HG02571 (cell line): ENCODE results near the gene BRPF3.

Source experiments
- ATAC-seq: cut with Tn5 transposase; IDR thresholded peaks from one replicate; pipeline ENCODE4 v1.9.1; 2021; ENCODE audit warnings: mild to moderate bottlenecking, moderate library complexity; ENCODE audit not compliant: unreplicated experiment

Gene BRPF3

DNA sequence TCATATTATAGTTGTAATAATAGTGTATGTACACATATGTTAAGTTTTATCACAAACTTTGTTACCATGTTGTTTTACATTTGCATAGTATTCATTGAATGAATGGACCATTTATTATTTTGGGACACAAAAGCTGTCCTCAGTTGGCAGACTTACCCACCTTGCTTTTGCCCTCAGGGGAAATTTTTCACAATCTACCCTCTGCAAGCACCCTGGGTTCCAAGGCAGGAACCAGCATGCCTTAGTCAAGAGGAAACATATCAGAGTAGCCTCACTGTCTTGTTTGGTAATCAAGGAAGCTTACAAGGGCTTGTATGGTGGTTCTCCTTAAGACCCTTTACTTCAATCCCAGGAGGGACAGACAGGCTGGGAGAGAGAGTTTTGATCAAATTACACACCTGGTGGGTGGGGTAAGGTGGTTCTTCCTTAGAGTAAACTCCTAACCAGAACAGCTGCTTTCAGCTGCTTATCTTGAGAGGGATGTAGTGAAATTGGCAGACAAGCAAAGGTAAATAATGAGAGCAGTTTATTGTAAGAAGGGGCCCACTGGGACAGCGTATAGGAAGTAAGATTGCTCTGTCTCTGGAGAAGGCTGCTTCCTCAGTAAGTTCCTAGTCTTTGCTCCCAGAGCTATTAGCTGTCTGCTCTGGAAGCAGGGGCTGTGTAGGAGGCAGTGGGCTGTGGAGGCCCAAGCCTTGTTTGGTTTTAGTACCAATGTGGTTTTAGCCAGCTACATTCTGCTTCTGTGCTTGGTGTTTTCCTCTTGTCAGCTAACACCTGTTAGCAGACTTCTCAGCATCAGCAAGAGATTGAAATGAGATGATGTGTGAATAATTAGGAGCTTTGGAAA lies 31.1 kb downstream of the BRPF3 start:
- ATAC-seq = no peak

DNA sequence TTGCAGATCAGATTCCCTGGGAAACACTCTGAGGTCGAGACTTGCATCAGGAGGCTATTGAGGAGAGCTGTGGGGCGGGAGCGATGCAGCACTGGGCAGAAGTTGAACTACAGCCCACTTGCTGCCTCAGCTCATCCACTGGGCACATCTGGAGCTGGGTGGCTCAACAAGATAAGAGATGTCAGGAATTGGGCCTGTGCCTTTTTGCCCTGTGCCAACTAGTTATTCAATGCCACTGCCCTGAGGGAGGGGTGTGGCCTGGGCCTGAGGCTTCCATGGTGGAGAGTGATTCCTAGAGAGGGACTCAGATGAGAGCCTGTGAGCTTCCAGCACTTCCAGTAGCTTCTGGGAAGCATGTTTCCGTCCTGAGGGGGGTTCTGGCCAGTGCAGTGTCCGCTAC lies 32.7 kb downstream of the BRPF3 start:
- no peak for ATAC-seq

DNA sequence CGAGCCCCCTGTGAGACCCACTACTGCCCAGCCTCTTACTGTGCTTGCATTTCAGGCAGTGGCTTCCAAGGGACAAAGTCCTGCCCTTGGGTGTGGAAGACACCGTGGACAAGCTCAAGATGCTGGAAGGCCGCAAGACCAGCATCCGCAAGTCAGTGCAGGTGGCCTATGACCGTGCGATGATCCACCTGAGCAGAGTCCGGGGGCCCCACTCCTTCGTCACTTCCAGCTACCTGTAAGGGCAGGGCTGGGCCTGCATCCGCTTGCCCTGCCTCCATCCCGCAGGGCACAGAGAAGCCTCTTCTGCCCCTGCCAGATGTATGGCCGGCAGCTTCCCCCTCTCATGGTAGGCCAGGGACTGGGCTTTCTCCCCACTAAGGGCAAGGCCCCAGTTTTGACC lies 33.8 kb downstream of the BRPF3 start:
- no peak for ATAC-seq

DNA sequence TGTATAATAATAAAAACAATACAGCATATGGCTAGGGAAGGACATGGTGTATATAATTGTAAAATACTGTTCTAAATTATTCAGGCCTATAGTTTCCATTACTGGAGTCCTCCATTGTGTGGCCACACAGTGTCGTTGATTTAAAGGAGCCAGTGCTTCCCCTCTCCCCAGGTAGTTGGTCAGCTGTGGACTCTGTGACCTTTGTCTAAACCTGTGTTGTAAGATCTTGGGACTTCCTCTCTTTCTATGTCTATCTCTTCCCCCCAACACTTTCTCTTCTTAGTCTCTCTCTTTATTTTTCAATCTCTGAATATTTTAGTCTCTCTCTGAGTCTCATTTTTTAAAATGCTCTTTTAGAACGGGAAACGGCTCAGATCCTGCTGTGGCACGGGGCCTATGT lies 35.6 kb downstream of the BRPF3 start:
- no peak for ATAC-seq

DNA sequence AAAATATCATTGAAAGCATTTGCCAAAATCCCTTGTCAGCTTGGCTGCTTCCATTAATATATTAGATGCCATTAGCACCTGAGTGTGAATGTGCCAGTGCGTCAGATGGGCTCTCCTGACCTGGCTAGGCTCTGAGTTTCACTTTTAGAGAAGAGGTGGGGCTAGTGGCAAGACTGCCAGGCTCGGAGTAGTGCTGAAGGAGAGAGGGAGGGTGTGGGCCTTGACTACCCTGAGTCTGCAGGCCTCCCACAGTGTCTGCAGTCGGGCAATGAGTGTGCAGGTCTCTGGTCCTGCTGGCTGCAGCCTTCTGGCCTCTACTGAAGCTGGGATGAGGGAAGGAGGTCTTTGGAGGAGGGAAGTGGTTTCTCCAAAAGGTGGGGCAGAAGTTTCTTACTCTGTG lies 38.8 kb downstream of the BRPF3 start:
- no peak for ATAC-seq

DNA sequence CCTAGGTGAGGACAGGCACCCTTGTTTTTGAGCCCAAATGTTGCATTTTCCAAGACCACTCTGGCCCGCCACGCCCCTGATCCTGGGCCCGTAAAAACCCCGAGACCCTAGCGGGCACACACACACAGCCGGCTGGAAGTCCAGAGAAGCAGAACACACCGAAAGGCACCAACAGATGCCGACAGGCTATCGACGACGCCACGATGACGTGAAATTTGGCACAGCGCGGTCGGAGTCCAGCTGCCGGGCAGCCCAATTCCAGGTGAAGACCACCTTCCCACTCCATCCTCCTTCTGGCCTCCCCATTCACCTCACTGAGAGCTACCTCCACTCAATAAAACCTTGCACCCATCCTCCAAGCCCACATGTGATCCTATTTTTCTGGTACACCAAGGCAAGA lies 39.3 kb downstream of the BRPF3 start:
- no peak for ATAC-seq

DNA sequence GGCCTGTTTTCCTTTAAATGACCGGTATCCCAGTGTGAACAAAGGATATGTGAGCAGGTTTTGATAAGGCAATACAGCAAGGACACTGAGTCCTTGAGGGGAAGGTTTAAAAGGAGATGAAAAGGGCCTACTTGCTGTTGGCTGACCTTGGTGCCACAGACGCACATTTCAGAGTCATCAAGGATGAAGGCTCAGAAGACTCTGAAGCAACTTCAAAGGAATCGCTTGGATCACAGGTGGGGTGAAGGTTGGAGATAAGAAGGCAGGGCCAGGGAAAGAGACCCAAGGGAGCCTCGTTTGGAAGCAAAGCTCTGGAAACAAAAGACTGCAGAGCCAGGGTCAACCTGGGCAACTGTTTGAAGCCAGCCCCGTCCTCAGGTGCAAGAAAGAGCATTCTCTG lies 43.2 kb downstream of the BRPF3 start:
- ATAC-seq = no peak

DNA sequence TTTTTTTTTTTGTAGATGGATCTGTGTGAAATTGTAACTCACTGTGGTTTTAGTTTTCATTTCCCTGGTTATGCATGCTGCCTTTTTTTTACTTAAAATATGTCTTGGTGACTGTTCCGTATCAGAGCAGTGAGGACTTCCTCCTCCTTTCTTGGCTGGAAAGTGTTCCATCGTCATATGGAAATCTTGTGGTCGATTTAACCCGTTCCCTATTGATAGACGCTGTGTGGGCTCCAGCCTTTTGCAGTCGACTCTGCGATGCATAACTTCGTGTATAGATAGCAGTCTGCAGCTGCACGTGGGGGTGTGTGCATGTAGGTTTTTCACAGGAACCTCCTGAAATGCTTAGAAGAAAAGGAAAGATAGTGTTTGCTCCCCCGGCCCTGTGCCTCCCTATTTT lies 45.2 kb downstream of the BRPF3 start:
- ATAC-seq = no peak

DNA sequence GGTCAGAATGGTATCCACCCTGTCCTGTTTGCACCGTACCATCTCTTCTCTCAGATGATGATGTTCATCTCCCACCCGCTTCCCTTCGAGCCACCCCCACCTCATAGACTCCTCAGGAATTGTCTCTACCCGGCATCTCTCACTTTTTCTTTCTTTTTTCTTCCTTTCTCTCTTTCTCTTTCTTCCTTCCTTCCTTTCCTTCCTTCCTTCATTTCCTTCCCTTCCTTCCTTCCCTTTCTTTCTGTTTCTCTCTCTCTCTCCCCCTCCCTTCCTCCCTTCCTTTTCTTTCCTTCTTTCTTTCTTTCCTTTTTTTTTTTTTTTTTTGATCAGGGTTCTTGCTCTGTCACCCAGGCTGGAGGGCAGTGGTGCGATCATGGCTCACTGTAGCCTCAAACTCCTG lies 45.6 kb downstream of the BRPF3 start:
- no peak for ATAC-seq

DNA sequence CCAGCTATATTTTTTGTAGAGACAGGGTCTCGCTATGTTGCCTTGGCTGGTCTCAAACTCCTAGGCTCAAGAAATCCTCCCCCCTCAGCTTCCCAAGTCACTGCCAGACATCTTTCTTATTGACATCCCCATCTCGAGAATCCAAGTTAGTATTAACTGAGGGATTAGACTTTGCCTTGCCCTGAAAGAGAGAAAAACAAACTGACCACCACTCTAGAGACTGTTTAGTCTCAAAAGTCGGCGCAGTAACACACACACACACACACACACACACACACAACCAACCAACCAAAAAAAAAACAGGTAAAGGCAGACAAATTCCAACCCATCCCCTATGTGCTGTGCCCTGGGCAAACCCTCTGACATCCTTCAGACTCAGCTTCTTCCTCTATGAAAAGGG lies 46.1 kb downstream of the BRPF3 start:
- no peak for ATAC-seq

DNA sequence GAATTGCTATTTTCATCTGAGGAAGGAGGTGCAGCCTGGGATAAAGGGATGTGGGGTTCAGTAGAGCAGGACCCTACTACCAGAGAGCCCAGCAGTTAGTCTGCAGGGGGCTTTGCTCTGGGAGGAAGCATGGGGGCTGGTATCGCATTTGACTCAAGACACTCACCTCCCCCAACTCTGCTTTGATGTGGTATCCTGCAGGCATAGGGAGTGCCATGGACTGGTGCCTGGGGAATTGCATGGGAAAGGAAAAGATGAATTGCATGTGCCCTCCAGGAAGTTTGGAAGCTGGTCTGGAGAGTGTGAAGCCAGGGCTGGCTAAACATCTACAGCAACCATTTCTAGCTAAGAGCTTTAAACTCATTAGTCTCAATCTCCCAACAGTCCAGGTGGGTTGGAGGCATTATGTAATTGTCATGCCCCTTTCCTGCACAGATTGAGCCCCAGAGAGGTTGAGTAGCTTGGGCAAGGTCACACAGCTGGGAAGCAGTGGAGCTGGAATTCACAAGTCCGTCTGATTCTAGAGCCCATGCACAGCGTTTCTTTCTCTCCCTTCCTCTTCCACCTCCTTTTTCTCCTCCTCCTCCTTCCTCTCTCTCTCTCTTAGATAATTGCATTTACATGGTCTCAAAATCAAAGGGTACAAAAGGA lies 47.1 kb downstream of the BRPF3 start:
- ATAC-seq = no peak

DNA sequence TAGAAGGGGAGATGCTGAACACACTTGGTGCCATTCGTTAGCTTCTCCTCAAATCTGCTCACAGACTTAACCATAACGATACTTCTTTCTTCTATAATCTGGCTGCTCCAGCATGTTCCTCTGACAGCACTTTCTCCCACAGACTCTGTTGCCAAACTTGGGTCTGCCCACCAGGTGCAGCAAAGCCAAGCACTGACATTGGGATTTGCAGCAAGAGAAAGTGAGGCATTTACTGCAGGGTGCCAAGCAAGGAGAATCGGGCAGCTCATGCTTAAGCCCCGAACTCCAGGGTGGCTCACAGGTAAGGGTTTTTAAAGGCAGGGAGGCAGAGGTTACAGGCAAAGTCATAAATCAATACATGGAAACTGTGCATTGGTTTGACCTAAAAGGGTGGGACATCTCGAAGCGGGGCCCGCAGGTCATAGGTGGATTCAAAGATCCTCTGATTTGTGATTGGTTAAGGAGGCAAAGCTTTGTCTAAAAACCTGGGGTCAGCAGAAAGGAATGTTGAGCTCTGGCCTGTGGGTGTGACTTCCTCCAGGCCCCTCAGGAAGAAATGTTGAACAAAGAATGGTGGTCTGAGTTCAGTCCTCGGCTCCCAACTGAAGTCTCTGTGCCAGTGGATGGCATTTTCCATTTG lies 48.2 kb downstream of the BRPF3 start:
- ATAC-seq = no peak

DNA sequence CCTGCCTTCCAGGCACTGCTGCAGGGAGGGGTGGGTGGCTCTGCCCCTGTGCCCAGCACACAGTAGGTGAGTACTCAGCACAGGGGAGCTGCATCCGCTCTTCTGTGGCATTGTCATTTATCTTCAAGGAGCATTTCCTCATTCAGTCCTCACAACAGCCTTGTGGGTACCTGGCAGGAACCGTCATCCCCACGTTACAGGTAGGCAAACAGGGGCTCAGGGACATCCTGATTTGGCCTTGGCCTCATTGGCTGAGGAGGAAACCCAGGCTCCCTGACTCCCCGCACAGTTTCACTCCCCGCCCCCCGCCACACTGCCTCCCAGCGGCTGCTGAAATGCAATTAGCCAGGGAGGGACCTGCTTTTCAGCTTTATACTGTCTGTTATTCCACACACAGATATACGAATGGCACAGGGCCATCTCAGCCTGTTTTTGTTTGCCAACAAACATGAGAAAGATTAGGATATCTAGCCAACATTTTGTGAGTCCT lies 49.1 kb downstream of the BRPF3 start:
- no peak for ATAC-seq

DNA sequence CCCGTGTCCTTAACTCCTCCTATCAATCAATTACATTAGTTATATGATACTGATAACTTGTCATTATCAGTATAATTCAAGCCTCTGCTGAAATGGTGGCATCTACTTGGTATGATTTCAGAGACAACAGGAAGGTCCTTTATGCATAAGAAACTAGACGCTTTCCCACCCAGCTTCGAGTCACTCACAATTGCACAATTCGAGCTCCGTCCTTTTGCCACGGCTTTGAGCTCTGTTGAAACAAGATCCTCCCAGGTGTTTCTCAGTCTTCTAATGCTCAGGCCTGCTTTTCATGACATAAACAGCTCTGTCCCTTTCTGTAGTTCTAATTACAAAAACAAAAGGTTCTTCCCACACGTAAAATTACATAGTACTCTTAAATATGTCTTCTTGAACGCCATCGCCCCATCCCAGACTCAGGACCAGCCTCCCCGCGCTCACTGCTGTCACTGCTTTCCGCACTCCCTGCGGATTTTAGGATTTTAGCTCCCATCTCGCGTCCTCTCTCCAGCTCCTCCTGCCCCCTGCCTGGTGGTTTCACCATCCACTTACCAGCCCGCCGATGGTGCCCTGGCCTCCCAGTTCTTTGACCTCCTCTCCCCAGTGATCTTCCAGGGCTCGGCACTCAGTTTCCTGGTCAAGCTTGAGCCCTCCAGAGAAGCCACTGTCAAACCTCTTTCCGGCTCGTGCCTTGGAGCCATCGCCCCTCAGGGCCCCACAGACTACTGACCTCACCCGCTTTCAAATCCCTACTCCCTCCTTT lies 50.1 kb downstream of the BRPF3 start:
- ATAC-seq = no peak

DNA sequence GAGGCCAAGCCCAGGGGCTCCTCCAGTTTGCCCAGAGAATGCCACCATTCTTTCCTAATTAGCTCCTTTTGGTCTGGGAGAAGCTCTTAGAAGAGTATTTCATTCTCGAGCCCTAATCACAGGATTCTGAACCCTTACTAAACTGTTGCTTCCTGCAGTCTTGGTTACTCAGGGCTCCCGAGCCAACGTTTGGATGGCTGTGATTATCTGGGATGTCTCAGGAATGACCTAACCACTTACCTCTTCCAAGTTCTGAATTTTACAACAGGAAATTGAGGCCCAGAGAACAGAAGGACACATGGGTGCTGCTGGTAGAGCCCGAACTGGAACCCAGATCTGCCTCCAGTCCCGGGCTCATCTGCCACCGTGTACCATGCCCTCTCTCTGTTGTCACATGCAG lies 51.1 kb downstream of the BRPF3 start:
- no peak for ATAC-seq

DNA sequence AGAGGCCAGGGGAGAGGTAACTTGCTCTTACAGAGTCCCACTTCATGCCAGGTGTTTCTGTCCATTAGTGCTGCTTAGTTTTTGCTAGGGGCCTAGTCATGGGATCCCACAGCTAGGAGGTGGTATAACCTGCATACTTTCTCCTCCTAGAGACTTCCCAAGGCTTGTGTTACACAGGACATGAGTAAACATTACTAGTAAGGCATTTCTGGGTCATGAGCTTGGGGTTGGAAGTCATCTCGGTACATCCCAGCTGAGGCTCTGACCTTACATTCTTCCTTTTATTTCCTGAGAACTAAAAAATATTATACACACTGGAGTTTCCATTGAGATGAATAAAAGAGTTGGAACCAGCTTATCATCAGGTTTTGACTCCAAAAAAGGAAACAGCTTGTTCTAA lies 52.4 kb downstream of the BRPF3 start:
- ATAC-seq = no peak

DNA sequence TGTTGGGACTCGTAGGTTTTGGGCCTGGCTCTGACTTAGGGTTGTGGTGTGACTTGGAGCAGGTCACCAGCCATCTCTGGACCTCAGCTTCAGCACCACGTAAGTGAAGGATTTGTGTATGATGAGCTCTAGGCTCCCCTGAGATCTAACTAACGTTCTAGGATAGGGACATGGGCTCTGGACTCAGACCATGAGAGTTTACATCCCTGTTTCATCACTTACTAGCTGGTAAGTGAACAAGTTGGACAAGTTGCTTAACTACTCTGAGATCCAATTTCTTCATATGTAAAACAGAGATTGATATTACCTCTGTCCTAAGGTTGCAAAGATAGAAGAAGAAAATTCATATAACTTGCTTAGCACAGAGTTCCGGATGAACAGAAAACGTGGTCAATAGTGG lies 53.0 kb downstream of the BRPF3 start:
- ATAC-seq = no peak

DNA sequence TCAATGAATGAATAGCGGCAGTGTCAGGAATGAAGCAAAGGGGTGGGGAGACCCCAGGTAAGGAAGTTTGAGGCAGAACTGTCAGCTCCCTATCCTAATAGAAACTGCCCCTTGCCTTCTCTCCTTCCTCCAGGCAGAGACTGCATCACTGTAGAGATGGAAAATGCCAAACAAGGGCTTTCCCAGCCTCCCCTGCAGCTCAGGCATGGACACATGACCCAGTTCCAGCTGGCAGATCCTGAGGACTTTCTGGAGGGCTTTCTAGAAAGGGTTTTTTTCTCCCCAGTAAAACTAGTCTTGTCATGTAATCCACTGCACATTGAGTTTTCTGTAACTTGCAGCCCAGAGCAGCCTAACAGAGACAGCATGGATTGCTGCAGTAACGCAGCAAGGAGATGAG lies 55.5 kb downstream of the BRPF3 start:
- ATAC-seq = no peak

DNA sequence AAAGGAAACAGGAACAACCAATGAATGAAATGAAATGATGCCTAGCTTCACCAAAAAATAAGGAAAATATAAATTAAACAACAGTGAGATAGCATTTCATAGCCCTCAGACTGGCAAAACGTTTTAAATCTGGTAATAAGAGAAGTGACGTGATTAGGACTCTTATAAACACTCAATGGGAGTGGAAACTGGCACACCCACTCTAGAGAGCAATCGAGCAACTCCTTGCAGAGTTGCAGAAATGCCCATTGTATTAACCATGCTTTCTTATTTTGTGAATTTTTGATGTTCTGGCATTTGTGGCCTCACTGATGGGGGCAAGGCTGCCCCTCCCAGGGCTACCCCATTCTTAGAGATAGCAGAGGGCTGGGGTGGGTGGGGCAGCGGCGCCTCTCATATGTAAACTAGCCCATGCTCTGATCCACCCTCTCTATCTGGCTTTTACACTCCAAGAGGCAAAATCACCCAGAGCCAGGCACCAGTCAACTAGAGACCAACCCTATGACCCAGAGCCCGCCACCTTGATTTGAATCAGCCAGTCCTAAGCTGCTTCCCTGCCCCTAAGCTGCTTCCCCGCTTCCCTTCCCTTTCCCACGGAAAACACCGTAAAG lies 67.0 kb downstream of the BRPF3 start:
- ATAC-seq = no peak

DNA sequence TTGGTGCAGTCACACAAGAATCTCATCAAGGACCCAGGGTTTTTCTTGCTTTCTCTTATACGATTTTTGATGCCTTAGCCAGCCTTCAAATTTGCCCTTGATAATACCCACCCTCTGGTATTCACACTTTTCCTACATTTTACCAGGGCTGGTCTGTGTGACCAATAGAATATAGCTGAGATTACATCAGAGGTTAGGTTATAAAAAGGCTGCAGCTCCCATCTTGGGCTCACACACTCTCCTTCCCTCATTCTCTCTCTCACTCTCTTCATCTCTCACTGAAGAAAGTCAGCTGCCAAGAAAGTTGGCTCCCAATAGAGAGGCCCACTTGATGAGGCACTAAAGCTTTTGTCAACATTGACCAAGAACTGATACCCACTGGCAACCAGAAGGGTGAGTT lies 69.2 kb downstream of the BRPF3 start:
- ATAC-seq = no peak
